ENCODE measurements around the gene COL7A1.

COL7A1 gene

DNA sequence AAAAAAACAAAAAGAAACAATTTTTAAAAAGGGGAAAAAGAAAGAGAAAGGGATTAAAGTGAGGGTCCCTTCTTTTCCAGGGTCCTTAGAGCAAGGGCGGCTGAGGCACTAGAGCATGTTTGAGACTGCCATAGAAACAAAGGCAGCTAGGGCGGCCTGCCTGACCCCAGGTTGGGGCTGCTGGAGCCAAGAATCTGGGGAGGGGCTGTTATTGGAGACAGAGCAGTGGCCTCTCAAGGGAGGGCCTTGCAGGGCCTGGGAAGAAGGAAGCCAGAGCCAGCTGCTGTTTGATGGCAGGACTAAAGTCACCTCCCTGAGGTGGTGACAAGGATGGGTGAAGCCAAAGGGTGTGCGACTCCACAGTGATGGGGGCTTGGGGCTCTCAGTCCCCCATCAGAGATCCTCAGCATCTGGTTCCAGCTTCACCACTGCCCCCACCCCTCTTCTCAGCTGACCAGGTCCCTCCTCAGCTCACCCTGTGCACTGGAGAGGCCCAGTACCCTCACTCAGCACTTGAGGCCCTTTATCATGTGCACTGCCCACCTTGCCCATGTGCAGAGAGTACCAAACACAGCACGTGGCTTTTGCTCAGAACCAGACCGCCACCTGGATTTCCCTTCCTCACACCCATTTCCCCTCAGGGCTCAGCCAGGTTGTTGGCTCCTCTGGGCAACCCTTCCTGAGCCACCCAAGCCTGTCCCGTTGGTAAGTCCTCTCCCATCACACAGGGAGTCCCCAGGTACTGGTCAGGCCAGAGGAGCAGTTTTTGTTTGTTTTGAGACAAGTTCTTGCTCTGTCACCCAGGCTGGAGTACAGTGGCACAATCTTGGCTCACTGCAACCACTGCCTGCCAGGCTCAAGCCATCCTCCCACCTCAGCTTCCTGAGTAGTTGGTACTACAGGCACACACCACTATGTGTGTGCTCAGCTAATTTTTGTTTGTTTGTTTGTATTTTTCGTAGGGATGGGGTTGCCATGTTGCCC is 24.7 kb upstream of the COL7A1 start:
- peak overlapping the region; percentile 27; the same call in 1 of the 2 replicates for H3K27ac ChIP-seq

GRCh38 chr3:48617559-48617958 is 22.4 kb upstream of the COL7A1 start:
- H3K27ac ChIP-seq: peak overlapping the region; percentile 27
- TF ChIP-seq CTCF (conservative IDR thresholded peaks at IDR 0.05): no peak

More for the DNA sequence above, 24.7 kb upstream of the COL7A1 start:
- TF ChIP-seq CTCF (conservative IDR thresholded peaks at IDR 0.05): no peak

DNA sequence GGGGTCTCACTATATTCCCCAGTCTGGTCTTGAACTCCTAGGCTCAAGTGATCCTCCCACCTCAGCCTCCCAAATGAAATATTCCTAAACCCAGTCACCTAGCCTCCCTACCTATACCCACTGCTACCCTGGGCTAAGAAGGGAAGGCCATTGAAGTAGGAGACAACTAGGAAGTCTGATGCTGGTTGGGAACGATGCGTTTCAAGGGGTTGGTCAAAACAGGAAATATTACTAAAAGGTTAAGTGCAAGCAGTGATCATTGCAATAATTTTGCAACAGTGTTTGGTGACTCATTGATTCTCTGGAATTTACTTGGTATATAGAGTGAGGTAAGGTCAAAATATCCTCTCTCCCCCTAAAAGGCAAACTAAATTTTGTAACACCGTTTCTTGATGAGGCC is 18.9 kb upstream of the COL7A1 start:
- H3K27ac ChIP-seq: no peak overlapping the region
- TF ChIP-seq CTCF (conservative IDR thresholded peaks at IDR 0.05): no peak

DNA sequence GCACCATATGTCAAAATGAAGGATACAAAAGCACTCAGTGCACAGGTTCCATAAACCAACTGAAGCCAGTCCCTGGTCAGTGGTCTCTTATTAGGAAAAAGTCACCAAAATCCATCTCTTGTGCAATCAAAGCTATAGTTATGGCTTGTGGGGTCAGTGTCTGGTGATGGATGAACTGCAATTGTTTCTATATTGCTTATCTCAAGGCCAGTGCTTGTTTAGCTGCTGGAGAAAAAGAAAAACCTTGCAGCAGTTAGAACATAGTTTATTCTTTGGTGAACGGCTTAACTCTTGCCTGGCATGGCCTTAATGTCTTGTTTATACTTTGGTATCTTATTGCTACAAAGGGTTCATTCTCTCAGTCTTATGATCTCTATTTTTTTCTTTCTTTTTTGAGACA is 17.2 kb upstream of the COL7A1 start:
- no peak for TF ChIP-seq CTCF (conservative IDR thresholded peaks at IDR 0.05)
- no peak overlapping the region for H3K27ac ChIP-seq

DNA sequence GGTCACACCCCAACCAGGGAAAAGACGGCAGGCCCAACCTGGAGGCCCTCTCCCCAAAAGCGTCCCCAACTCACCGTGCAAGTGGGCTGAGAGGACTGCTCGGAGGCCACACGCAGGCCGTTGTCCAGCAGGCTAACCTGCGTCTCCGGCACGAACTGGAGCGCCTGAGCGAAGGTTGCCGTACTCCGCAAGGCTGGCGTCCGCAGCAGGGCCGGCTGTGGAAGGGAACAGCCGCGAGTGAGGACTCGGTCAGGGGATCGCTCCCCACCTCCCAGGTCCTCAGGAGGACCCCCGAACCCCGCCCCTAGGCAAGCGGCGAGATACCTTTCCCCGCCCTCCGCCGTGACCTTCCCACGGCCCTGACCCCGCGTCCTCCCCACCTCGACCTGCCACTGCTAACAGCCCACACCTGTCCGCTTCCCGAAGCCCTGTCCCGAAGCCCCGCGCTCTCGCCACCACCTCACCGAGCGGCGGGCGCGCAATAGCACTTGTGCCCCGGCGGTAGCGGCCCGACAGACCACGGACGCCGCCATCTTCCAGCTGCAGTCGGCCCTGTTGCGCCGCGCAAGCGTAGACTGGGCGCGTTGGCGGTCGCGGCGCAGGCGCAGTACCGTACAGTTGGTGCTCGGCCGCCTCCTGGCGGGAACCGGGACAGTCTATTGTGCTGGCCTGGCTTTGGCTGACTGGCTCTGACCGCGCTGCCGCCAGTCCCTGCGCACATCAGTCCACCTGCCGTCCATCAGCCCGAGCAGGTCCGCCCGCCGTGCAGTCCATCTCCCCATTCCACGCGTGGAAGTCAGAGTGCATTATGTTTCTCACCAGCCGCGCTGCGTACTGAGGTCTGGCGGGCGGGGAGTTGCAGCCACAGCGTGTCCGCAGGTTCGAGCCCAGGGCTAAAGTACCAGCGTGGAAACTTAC is 14.2 kb upstream of the COL7A1 start, which contains the start of gene UQCRC1:
UQCRC1 (minus strand) TSS at position 559 of the 918 bp plus-strand sequence; CDS start at position 533, 26 bp downstream.
- peak within 1 kb of the TSS; percentile 90 for H3K27ac ChIP-seq
- peak; percentile 84 for TF ChIP-seq CTCF (conservative IDR thresholded peaks at IDR 0.05)

- TF ChIP-seq CTCF (conservative IDR thresholded peaks at IDR 0.05): no peak
These were observed 12.4 kb upstream of the COL7A1 start for GRCh38 chr3:48607519-48607918.

DNA sequence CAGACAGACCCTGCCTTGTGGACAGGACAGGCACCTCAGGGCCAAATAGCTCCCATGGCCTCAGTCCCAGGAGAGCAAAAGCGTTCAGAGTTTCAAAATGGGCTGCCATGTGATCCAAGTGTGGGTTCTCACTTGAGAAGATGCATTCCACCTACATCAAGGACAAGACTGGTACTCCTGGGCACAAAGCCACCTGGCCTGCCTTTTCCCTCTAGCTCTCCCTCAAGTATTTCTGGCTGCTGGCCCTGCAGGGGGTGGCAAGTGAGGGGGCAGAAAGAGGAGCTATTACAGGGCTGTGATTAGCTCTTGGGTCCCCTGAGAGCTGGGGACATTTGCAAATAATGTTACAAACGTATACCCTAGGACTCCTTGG is 6.5 kb upstream of the COL7A1 start:
- no peak for TF ChIP-seq CTCF (conservative IDR thresholded peaks at IDR 0.05)
- no peak overlapping the region for H3K27ac ChIP-seq

More at GRCh38 chr3:48607519-48607918, 12.4 kb upstream of the COL7A1 start:
- no peak overlapping the region for H3K27ac ChIP-seq
